Osteoblast (primary cell): Measurements from ENCODE around the gene GPR156. TPM values are rescaled to one million over a fixed set of nuclear protein-coding genes. Genes with fewer than 3 reads are reported as not detected.

Source experiments
- DNase-seq: peaks from one replicate; pipeline ENCODE4 v3.0.0; 2011; ENCODE audit warnings: low spot score, mixed read lengths; ENCODE audit not compliant: insufficient read length; ENCODE audit errors: missing footprints
- H2AFZ ChIP-seq: 2 replicates; pipeline ENCODE4 v1.6.0; 2011; ENCODE audit warnings: mild to moderate bottlenecking, low read length
- H3K27ac ChIP-seq: 2 replicates; pipeline ENCODE4 v1.5.1; 2011; ENCODE audit warnings: mild to moderate bottlenecking, low read depth, low read length, moderate library complexity
- H3K27me3 ChIP-seq: 2 replicates; pipeline ENCODE4 v1.6.0; 2012; ENCODE audit warnings: mild to moderate bottlenecking, control low read depth, inconsistent platforms, low read length, moderate library complexity; ENCODE audit not compliant: insufficient read depth
- H3K36me3 ChIP-seq: 2 replicates; pipeline ENCODE4 v1.5.1; 2011; ENCODE audit warnings: mild to moderate bottlenecking, low read length, control low read depth, moderate library complexity; ENCODE audit not compliant: insufficient read depth
- H3K4me1 ChIP-seq: 2 replicates; pipeline ENCODE4 v1.5.1; 2011; ENCODE audit warnings: mild to moderate bottlenecking, low read length, control low read depth, moderate library complexity; ENCODE audit not compliant: insufficient read depth
- H3K4me2 ChIP-seq: 2 replicates; pipeline ENCODE4 v1.6.0; 2011; ENCODE audit warnings: mild to moderate bottlenecking, low read length; ENCODE audit not compliant: insufficient read depth
- H3K4me3 ChIP-seq: fragments of 200-600 bp; sonication (generic); 3 replicates; pipeline ENCODE4 v1.5.1; 2012; ENCODE audit warnings: mild to moderate bottlenecking, low read length, inconsistent platforms; ENCODE audit not compliant: insufficient read depth
- H3K79me2 ChIP-seq: 2 replicates; pipeline ENCODE4 v1.6.0; 2012; ENCODE audit warnings: mild to moderate bottlenecking, low read length, control low read depth, inconsistent platforms; ENCODE audit not compliant: insufficient read depth
- H3K9me3 ChIP-seq: 2 replicates; pipeline ENCODE4 v1.5.1; 2011; ENCODE audit warnings: low read depth, low read length, control low read depth
- H4K20me1 ChIP-seq: 2 replicates; pipeline ENCODE4 v1.6.0; 2012; ENCODE audit warnings: mild to moderate bottlenecking, low read length, control low read depth; ENCODE audit not compliant: insufficient read depth
- total RNA-seq: library from RNA; depleted of rRNA; stranded (reverse); fragments of >200 nt; gene quantifications from 2 replicates; pipeline ENCODE4 v1.2.3, GENCODE V29; 2012
- TF ChIP-seq, protein P1 (sequence below): IDR thresholded peaks from 2 replicates; pipeline ENCODE4 v1.5.1; 2011; ENCODE audit warnings: mild to moderate bottlenecking, low read depth, low read length, moderate library complexity; ENCODE audit errors: extremely low read depth

The GPR156 gene
- total RNA-seq, 1 donor: 1.4 TPM

DNA sequence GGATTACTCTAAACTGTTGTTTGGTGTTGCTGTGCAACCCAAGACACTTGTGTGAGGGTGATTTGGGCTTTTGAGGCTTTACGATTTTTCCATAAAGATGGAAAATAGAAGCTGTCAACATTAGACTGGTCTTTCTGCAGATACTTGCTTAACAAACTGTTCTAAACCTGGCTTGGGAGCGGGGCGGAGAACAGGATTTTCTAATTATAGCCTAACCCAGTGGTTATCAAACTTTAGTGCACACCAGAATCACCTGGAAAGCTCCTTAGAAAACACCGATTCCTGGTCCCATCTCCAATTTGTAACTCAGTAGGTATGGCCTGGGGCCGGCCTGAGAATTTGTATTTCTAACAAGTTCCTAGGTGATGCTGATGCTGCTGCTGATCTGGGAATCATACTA is 19.0 kb downstream of the GPR156 start:
- H3K36me3 ChIP-seq: no peaks in the 10 kb centered on the region
- peaks cover 3% of the 10 kb centered on the region for H3K27me3 ChIP-seq
- no peaks in the 10 kb centered on the region for H3K9me3 ChIP-seq
- H3K4me3 ChIP-seq: no peak overlapping the region
- no peak overlapping the region for H3K27ac ChIP-seq
- DNase-seq: no peak
- no peaks in the 10 kb centered on the region for H3K79me2 ChIP-seq
- no peak overlapping the region for H3K4me2 ChIP-seq
- H3K4me1 ChIP-seq: no peaks in the 10 kb centered on the region
- no peak overlapping the region for H2AFZ ChIP-seq
- TF ChIP-seq, protein P1, sequence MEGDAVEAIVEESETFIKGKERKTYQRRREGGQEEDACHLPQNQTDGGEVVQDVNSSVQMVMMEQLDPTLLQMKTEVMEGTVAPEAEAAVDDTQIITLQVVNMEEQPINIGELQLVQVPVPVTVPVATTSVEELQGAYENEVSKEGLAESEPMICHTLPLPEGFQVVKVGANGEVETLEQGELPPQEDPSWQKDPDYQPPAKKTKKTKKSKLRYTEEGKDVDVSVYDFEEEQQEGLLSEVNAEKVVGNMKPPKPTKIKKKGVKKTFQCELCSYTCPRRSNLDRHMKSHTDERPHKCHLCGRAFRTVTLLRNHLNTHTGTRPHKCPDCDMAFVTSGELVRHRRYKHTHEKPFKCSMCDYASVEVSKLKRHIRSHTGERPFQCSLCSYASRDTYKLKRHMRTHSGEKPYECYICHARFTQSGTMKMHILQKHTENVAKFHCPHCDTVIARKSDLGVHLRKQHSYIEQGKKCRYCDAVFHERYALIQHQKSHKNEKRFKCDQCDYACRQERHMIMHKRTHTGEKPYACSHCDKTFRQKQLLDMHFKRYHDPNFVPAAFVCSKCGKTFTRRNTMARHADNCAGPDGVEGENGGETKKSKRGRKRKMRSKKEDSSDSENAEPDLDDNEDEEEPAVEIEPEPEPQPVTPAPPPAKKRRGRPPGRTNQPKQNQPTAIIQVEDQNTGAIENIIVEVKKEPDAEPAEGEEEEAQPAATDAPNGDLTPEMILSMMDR: no peak
- no peaks in the 10 kb centered on the region for H4K20me1 ChIP-seq

DNA sequence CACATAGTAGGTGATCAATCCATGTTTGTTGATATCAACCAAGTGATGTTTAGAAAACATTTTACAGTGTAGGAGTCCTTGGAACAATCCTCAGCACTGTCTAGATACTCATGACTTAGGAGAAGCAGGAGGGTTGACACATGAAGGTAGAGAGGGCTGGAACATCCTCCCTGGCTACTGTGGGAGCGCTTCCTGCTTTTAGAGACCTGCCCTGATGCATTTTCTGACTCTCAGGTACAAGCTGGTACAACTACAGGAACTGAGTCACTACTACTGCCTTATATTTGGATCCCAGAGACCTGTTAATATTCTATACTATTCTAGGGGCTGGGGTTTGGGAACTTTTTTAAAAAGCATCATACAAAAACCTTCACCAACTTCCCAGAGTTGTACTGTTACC is 20.1 kb downstream of the GPR156 start:
- H3K4me2 ChIP-seq: no peak overlapping the region
- H3K4me3 ChIP-seq: no peak overlapping the region
- H3K27me3 ChIP-seq: no peaks in the 10 kb centered on the region
- H3K27ac ChIP-seq: no peak overlapping the region
- H3K79me2 ChIP-seq: no peaks in the 10 kb centered on the region
- no peaks in the 10 kb centered on the region for H3K4me1 ChIP-seq
- H4K20me1 ChIP-seq: no peaks in the 10 kb centered on the region
- TF ChIP-seq, protein P1: no peak
- no peaks in the 10 kb centered on the region for H3K36me3 ChIP-seq
- no peak for DNase-seq
- no peaks in the 10 kb centered on the region for H3K9me3 ChIP-seq
- no peak overlapping the region for H2AFZ ChIP-seq

DNA sequence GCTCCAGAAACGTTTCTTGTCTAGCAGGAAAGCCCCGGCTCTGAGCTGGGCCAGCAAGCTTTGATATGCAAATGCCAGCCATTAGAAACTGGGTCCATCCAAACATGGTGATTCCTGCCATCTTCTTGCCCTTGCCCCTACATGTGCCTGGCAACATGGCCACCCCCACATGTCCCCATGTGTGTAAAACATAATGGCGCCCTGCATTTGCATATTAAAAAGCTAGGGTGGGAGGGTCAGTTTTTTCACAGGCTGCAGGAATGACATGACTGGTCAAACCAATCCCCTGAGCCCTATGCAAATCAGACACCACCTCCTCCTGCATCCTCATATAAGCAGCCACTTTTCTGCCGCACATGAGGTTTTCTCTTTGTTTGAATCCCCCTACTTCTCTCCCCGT is 21.2 kb downstream of the GPR156 start:
- H3K9me3 ChIP-seq: no peaks in the 10 kb centered on the region
- no peak for DNase-seq
- no peak overlapping the region for H2AFZ ChIP-seq
- H3K79me2 ChIP-seq: no peaks in the 10 kb centered on the region
- H4K20me1 ChIP-seq: no peaks in the 10 kb centered on the region
- no peaks in the 10 kb centered on the region for H3K27me3 ChIP-seq
- no peaks in the 10 kb centered on the region for H3K36me3 ChIP-seq
- no peaks in the 10 kb centered on the region for H3K4me1 ChIP-seq
- no peak overlapping the region for H3K4me3 ChIP-seq
- H3K27ac ChIP-seq: no peak overlapping the region
- H3K4me2 ChIP-seq: no peak overlapping the region
- TF ChIP-seq, protein P1: no peak

DNA sequence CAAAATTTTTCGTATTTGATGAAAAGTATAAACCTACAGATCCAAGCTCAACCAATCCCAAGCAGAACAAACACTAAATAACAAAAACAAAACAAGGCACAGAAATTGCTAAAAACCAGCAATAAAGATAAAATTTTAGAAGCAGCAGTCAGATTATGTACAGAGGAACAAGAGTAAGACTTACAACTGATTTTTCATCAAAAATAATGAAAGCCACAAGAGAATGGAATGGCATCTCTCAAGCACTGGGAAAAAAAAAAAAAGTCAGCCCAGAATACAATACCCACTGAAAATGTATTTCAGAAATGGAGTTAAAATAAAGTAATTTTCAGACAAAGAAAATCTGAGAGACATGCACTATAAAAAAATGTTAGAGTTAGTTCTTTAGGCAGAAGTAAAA is 27.0 kb downstream of the GPR156 start:
- no peaks in the 10 kb centered on the region for H3K4me1 ChIP-seq
- H3K79me2 ChIP-seq: no peaks in the 10 kb centered on the region
- no peak overlapping the region for H2AFZ ChIP-seq
- no peaks in the 10 kb centered on the region for H4K20me1 ChIP-seq
- no peak overlapping the region for H3K4me3 ChIP-seq
- TF ChIP-seq, protein P1: no peak
- H3K27ac ChIP-seq: no peak overlapping the region
- no peaks in the 10 kb centered on the region for H3K36me3 ChIP-seq
- no peak overlapping the region for H3K4me2 ChIP-seq
- DNase-seq: no peak
- H3K27me3 ChIP-seq: no peaks in the 10 kb centered on the region
- peaks cover 3% of the 10 kb centered on the region for H3K9me3 ChIP-seq
